Ectodermal cell (in vitro differentiated cells): Measurements from ENCODE around the gene MBD2.

Experiments used
- H3K27ac ChIP-seq: 2 replicates; pipeline ENCODE4 v1.7.0; 2013; ENCODE audit warnings: mild to moderate bottlenecking, low read depth, low read length; ENCODE audit not compliant: insufficient read depth, poor library complexity, severe bottlenecking
- H3K27me3 ChIP-seq: 2 replicates; pipeline ENCODE4 v1.7.0; 2013; ENCODE audit warnings: mild to moderate bottlenecking, low read length; ENCODE audit not compliant: insufficient read depth, control insufficient read depth, poor library complexity, severe bottlenecking
- H3K36me3 ChIP-seq: one replicate; pipeline ENCODE4 v1.7.0; 2013; ENCODE audit warnings: low read length; ENCODE audit not compliant: control insufficient read depth, insufficient read depth
- H3K4me1 ChIP-seq: one replicate; pipeline ENCODE4 v1.7.0; 2013; ENCODE audit warnings: low read length; ENCODE audit not compliant: control insufficient read depth, insufficient read depth
- H3K4me3 ChIP-seq: 2 replicates; pipeline ENCODE4 v1.7.0; 2013; ENCODE audit warnings: low read depth, low read length, control low read depth; ENCODE audit not compliant: insufficient read depth
- H3K9me3 ChIP-seq: 2 replicates; pipeline ENCODE4 v1.7.0; 2013; ENCODE audit warnings: mild to moderate bottlenecking, low read length, moderate library complexity; ENCODE audit not compliant: control insufficient read depth
- WGBS, 2 experiments: methylation state at CpG; one replicate each; pipeline ENCODE4 v1.1.7; 2013; ENCODE audit warnings: missing lambda C conversion rate in 2 of 2; 5-methylcytosine and 5-hydroxymethylcytosine counted together

Gene MBD2

DNA sequence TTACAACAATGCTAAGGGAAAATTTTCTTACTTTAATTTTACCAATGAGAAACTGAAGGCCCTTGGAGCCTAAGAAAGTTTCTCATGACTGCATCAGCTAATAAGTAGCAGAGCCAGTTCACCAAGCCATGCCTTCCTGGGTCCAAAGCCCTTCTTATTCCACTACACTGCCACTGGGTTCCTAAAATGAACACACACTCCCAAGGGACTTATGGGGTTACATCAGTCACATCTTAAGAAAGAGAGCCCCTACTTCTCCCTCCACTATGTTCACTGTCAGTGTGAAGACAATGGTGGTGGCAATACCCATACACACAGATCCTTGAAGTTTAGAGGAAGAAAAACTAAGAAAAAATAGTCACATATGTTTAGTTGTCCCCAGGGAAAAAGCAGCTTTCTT lies 20.6 kb downstream of the MBD2 start:
- H3K9me3 ChIP-seq = no peaks in the 10 kb centered on the region
- no peaks in the 10 kb centered on the region for H3K36me3 ChIP-seq
- no peaks in the 10 kb centered on the region for H3K4me1 ChIP-seq
- H3K27ac ChIP-seq = no peak overlapping the region
- H3K4me3 ChIP-seq = no peak overlapping the region
- no peaks in the 10 kb centered on the region for H3K27me3 ChIP-seq

DNA sequence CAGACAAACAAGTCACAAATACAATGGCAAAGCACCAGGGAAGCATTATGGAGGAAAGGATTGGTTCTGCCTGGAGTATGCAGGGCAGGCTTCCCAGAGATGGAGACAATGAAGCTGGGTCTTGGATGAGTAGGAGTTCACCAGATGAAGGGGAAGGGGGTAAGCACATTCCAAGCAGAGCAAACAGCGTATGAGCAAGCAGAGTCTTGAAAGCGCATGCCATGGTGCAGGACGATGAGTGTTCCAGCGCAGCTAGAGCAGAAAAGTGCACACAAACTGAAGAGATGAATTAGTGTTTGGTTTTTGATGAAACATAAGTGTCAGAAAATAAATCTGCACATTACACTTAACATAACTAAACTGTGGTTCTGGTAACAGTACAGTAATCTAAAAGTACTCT lies 21.6 kb downstream of the MBD2 start:
- Histone ChIP-seq H3K27ac (no peak overlapping the region), H3K27me3 (no peaks in the 10 kb centered on the region), H3K4me1 (no peaks in the 10 kb centered on the region), H3K4me3 (no peak overlapping the region), H3K36me3 (no peaks in the 10 kb centered on the region), H3K9me3 (no peaks in the 10 kb centered on the region)
- WGBS, 2 experiments = 94 to 97% methylated on average over 4 of the region's 4 CpGs

DNA sequence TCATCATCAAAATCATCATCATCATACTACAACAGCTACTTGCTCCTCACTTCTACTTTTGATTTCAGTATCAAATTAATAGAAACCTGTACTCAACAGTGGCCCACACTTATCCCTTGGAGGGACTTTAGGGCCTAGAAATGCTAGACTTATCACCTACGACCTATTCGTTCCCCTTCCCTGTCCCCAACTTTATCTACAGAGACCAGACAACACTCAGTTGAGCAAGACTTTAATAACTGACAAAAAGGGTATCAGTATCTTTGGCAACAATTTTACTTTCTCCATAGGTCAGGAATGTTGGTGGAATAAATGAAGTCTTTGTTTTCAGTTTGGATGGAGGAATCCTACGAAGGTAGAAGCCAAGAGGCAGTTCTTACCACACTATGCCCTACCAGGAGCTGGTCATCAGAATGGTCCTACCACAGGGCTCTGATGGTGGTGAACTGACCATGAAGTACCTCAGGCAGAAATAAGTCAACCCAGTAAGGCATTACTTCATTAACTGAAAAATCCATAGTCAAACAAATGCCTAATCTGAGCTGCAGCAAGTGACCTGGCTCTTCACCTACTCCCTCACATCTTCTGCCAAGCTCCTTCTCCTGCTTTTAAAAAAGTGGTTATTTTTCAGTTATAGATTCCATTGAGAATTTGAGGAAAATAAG lies 26.6 kb downstream of the MBD2 start:
- H3K36me3 ChIP-seq = no peaks in the 10 kb centered on the region
- H3K27me3 ChIP-seq = no peaks in the 10 kb centered on the region
- H3K9me3 ChIP-seq = no peaks in the 10 kb centered on the region
- WGBS, 2 experiments = 92 to 94% methylated on average over 3 of the region's 3 CpGs
- no peak overlapping the region for H3K4me3 ChIP-seq
- no peak overlapping the region for H3K27ac ChIP-seq
- no peaks in the 10 kb centered on the region for H3K4me1 ChIP-seq

DNA sequence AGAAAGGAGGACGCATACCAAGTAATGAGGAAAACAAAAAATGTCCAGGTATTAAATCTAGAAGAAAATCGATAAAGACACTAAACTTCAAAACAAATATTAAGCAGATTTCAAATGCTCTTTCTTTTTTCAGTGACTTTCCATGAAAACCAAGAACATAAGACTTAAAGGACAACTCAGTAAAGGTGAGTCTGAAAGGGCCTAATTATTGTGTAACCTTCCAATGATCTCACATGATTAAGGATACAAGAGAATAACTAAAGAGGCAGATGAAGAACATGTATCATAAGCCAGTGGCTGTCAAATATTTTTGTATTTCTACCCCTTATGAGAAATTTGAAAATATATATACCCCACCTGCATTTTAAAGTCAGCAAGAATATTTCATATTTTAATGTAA lies 30.7 kb downstream of the MBD2 start:
- 80 to 97% methylated on average over 1 to 2 of the region's 2 CpGs for WGBS, 2 experiments
- Histone ChIP-seq H3K36me3 (no peaks in the 10 kb centered on the region), H3K4me1 (no peaks in the 10 kb centered on the region), H3K27ac (no peak overlapping the region), H3K9me3 (no peaks in the 10 kb centered on the region), H3K4me3 (no peak overlapping the region), H3K27me3 (no peaks in the 10 kb centered on the region)

DNA sequence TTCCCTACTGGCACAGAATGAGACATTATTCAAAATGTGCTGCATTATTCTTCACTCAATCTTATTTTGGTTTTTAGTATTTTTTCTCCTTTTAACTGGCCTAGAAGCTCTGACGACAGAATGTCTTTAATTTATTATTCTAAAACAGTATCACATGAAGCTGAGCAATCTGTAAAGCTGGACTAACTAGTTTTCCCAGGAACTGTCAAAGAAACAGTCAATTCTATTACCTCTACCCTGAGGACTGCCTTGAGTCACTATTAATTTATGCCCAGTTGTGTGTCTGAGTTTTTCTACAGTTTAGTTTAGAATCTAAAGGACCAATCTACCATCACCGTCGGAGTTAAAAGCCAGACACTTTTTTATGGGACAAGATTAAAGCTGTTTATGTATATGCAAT lies 31.6 kb downstream of the MBD2 start:
- Histone ChIP-seq H3K9me3 (no peaks in the 10 kb centered on the region), H3K36me3 (no peaks in the 10 kb centered on the region), H3K4me1 (no peaks in the 10 kb centered on the region), H3K27me3 (no peaks in the 10 kb centered on the region), H3K4me3 (no peak overlapping the region), H3K27ac (no peak overlapping the region)
- WGBS, 2 experiments = 90 to 100% methylated on average over 1 to 3 of the region's 3 CpGs

DNA sequence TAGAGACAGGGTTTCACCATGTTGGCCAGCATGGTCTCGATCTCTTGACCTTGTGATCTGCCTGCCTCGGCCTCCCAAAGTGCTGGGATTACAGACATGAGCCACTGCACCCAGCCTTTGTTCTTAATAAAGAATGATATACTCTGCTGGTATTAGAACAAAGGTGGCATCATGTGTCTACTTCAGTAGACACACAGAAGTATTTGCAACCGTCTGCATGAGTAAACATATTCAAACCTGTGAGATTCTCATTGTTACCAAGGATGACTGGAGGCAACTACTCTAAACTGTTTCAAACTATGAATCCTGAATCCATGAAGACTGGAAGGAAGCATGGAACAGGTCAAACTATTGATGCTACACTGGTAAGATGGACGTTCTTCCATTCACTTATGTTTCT lies 32.1 kb downstream of the MBD2 start:
- Histone ChIP-seq H3K36me3 (no peaks in the 10 kb centered on the region), H3K4me1 (no peaks in the 10 kb centered on the region), H3K27ac (no peak overlapping the region), H3K4me3 (no peak overlapping the region), H3K27me3 (no peaks in the 10 kb centered on the region), H3K9me3 (no peaks in the 10 kb centered on the region)
- 90 to 94% methylated on average over 3 to 4 of the region's 4 CpGs for WGBS, 2 experiments

DNA sequence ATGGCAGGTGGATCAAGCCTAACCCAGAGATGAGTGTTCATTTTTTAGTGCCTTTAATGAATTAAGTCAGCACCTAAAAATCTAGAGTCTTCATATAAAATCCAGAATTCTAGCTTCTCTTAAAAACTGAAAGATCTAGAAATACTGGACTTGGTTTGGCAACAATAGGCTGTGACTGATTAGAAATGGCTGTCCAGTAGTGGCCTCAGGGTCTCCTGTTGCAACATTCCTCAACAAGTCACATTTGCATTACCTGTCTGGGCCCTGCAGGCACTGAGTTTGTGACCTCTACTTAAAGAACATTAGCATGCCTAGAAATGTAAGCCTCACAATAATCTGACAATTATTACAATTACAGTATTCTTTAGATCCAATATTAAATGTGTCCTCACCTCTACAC lies 33.1 kb downstream of the MBD2 start:
- no peak overlapping the region for H3K27ac ChIP-seq
- no peaks in the 10 kb centered on the region for H3K4me1 ChIP-seq
- no peak overlapping the region for H3K4me3 ChIP-seq

DNA sequence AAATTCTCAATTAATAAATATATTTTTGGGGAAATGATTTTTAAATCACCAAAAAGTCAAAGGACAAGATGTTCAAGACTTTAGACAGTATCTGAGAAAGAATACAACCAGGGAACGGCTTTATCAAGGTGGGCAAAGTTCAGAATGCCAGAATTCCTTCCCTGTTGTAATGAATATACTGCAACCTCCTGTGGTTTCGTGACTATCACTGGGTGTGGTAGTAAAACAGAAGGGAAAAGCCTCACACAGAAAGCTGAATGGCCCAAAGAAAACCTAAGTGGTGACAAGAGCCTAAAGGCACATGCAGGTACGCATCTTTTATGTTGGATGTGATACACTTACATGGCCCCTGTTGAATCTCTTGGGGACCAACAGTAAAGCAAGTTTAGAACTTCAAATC lies 37.1 kb downstream of the MBD2 start:
- no peaks in the 10 kb centered on the region for H3K4me1 ChIP-seq
- WGBS, 2 experiments = 84 to 92% methylated on average over 3 of the region's 3 CpGs
- H3K36me3 ChIP-seq = no peaks in the 10 kb centered on the region
- H3K4me3 ChIP-seq = no peak overlapping the region
- no peak overlapping the region for H3K27ac ChIP-seq
- no peaks in the 10 kb centered on the region for H3K9me3 ChIP-seq
- no peaks in the 10 kb centered on the region for H3K27me3 ChIP-seq

More for the DNA sequence above, 33.1 kb downstream of the MBD2 start:
- H3K9me3 ChIP-seq = no peaks in the 10 kb centered on the region
- H3K27me3 ChIP-seq = no peaks in the 10 kb centered on the region
- H3K36me3 ChIP-seq = no peaks in the 10 kb centered on the region

DNA sequence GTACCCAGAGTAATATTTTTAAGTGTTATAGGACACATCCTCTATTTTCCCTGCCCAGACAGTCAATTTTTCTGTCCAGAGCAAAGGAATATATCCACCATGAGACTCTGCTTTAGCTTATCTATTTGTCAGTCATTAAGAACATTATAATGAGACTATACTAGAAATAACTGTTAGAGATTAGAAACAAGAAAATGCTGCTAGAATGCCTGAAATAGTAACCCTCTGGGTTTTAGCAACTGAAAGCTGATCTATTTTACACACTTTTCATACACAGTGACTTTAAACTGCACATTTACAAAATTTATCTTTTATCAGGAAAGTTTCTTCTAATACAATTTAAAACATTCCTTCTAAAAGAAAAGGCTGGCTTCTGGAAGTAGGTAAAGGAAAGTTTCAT lies 39.6 kb downstream of the MBD2 start:
- Histone ChIP-seq H3K9me3 (no peaks in the 10 kb centered on the region), H3K27ac (no peak overlapping the region), H3K27me3 (no peaks in the 10 kb centered on the region), H3K4me3 (no peak overlapping the region), H3K36me3 (no peaks in the 10 kb centered on the region), H3K4me1 (no peaks in the 10 kb centered on the region)

DNA sequence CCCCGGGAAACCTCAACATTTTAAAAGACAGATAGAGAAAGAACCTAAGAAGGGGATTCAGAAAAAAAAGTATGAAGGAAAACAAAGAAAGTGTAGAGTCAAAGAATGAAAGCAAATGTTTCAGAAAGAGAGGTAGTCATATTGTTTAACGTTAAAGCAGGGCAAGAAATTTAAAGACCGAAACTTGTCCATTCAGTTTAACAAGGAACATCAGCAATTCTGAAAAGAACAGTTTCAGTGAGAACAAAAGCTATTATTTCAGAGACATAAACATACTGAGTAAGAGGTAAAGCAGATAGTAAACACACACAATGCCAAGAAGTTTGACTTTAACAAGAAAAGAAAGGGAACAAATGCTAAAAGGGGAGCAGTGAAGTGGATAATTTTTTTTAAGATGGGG lies 41.1 kb downstream of the MBD2 start:
- Histone ChIP-seq H3K27me3 (no peaks in the 10 kb centered on the region), H3K36me3 (no peaks in the 10 kb centered on the region), H3K9me3 (no peaks in the 10 kb centered on the region), H3K4me1 (no peaks in the 10 kb centered on the region), H3K4me3 (no peak overlapping the region), H3K27ac (no peak overlapping the region)
- 67 to 71% methylated on average over 3 of the region's 3 CpGs for WGBS, 2 experiments
